A673 (cell line): Measurements from ENCODE around the gene NGDN.

Experiments used
- EZH2 ChIP-seq: fragments of 200-600 bp; sonication (generic); IDR thresholded peaks from 2 replicates; pipeline ENCODE4 v1.6.1; 2017; ENCODE audit warnings: borderline replicate concordance, low read depth, mild to moderate bottlenecking, mixed read lengths, antibody characterized with exemption, low read length; ENCODE audit not compliant: poor library complexity, severe bottlenecking
- TF ChIP-seq, protein P1 (sequence below): fragments of 300-800, 200-600 bp; sonication (generic); conservative IDR thresholded peaks from 2 replicates; pipeline ENCODE4 v1.5.1; 2017; ENCODE audit warnings: low read depth, mild to moderate bottlenecking, antibody characterized with exemption, low read length, moderate library complexity, mixed read lengths

GRCh38 chr14:23517650-23518326 is 48.3 kb downstream of the NGDN start:
- TF ChIP-seq, protein P1, sequence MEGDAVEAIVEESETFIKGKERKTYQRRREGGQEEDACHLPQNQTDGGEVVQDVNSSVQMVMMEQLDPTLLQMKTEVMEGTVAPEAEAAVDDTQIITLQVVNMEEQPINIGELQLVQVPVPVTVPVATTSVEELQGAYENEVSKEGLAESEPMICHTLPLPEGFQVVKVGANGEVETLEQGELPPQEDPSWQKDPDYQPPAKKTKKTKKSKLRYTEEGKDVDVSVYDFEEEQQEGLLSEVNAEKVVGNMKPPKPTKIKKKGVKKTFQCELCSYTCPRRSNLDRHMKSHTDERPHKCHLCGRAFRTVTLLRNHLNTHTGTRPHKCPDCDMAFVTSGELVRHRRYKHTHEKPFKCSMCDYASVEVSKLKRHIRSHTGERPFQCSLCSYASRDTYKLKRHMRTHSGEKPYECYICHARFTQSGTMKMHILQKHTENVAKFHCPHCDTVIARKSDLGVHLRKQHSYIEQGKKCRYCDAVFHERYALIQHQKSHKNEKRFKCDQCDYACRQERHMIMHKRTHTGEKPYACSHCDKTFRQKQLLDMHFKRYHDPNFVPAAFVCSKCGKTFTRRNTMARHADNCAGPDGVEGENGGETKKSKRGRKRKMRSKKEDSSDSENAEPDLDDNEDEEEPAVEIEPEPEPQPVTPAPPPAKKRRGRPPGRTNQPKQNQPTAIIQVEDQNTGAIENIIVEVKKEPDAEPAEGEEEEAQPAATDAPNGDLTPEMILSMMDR: no peak
- no peak for TF ChIP-seq EZH2
